Breast epithelium (tissue), 4 donors: Measurements from ENCODE around the gene CD80. TPM values are rescaled to one million over a fixed set of nuclear protein-coding genes. Genes with fewer than 3 reads are reported as not detected.

Experiments used
- DNase-seq, 2 donors: peaks; one replicate each; pipeline ENCODE4 v3.0.0-alpha.2; 2019; ENCODE audit warnings: low spot score in 2 of 2
- H3K27ac ChIP-seq, 2 donors: fragments of 200-600 bp; sonication (generic) in 1 of 2; one replicate each; pipeline ENCODE4 v1.5.1; 2016 to 2019; ENCODE audit warnings: mild to moderate bottlenecking in 1 of 2
- H3K27me3 ChIP-seq, 2 donors: fragments of 200-600 bp; sonication (generic) in 1 of 2; one replicate each; pipeline versions ENCODE4 v1.5.1 to v1.6.0; 2017 to 2019; ENCODE audit warnings: control low read depth in 1 of 2, mild to moderate bottlenecking in 1 of 2
- H3K36me3 ChIP-seq: fragments of 200-600 bp; one replicate; pipeline ENCODE4 v1.5.1; 2019
- H3K4me1 ChIP-seq, 2 donors: fragments of 200-600 bp; sonication (generic); one replicate each; pipeline ENCODE4 v1.5.1; 2016 to 2019; ENCODE audit warnings: control low read depth in 1 of 2
- H3K4me3 ChIP-seq, 3 donors: fragments of 200-600 bp; sonication (generic); 1 replicate in 2 of 3; 2 replicates in 1 of 3; pipeline ENCODE4 v1.5.1; 2016 to 2019; ENCODE audit warnings: mild to moderate bottlenecking in 3 of 3, moderate library complexity in 2 of 3
- H3K9me3 ChIP-seq, 2 donors: fragments of 200-600 bp; sonication (generic) in 1 of 2; one replicate each; pipeline ENCODE4 v1.5.1; 2016 to 2019; ENCODE audit warnings: control low read depth in 1 of 2
- POLR2A ChIP-seq: fragments of 450-650 bp; IDR thresholded peaks from one replicate; pipeline ENCODE4 v1.6.1; 2016; ENCODE audit warnings: antibody characterized with exemption, mild to moderate bottlenecking, moderate library complexity
- POLR2AphosphoS5 ChIP-seq, 3 donors: sonication (generic); formaldehyde crosslinking; IDR thresholded peaks; one replicate each; pipeline ENCODE4 v1.6.1; 2017; ENCODE audit warnings: antibody characterized with exemption in 3 of 3
- intact Hi-C: fragments of 100-400 bp; cut with DNase I; formaldehyde crosslinking; loops from one replicate; pipeline ENCODE4 v1.15.1; 2023; ENCODE audit warnings: low total_unique reads
- total RNA-seq, 3 donors: library from RNA; depleted of rRNA; stranded (reverse); fragments of >200 nt; gene quantifications; one replicate each; pipeline ENCODE4 v1.1.0, GENCODE V29; 2016
- TF ChIP-seq, protein P1 (sequence below), 3 donors: fragments of 450-650 bp; IDR thresholded peaks; one replicate each; pipeline ENCODE4 v1.5.1; 2016 to 2017; ENCODE audit warnings: antibody characterized with exemption in 3 of 3, mild to moderate bottlenecking in 3 of 3, moderate library complexity in 3 of 3

Gene CD80
- total RNA-seq, 3 donors from 2014 or later, result 0.96 to 1.8 (median 1.6) TPM

DNA sequence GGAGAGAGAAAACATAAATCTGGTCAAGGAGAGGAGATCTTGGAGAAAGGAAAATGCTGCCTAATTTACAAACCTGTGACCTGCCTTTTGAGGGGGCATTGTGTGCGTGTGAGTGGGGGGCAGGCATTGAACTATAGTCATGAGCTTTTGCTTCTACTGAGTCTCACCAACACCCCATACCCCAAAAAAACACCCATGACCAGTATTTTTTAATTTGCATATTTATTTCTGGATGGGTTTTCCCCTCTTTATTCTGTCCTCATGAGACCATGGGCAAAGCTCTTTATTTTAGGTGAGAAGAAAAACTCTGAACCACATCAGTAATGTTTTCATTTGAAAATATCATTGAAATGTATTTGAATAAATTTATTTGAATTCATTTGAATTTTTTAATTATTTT lies 20.6 kb downstream of the CD80 start:
- no peak overlapping the region for H3K27ac ChIP-seq
- no peak for DNase-seq
- TF ChIP-seq POLR2AphosphoS5 (IDR thresholded peaks at IDR 0.05), result no peak
- TF ChIP-seq POLR2A, result no peak
- TF ChIP-seq, protein P1, sequence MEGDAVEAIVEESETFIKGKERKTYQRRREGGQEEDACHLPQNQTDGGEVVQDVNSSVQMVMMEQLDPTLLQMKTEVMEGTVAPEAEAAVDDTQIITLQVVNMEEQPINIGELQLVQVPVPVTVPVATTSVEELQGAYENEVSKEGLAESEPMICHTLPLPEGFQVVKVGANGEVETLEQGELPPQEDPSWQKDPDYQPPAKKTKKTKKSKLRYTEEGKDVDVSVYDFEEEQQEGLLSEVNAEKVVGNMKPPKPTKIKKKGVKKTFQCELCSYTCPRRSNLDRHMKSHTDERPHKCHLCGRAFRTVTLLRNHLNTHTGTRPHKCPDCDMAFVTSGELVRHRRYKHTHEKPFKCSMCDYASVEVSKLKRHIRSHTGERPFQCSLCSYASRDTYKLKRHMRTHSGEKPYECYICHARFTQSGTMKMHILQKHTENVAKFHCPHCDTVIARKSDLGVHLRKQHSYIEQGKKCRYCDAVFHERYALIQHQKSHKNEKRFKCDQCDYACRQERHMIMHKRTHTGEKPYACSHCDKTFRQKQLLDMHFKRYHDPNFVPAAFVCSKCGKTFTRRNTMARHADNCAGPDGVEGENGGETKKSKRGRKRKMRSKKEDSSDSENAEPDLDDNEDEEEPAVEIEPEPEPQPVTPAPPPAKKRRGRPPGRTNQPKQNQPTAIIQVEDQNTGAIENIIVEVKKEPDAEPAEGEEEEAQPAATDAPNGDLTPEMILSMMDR (IDR thresholded peaks at IDR 0.05), result no peak

DNA sequence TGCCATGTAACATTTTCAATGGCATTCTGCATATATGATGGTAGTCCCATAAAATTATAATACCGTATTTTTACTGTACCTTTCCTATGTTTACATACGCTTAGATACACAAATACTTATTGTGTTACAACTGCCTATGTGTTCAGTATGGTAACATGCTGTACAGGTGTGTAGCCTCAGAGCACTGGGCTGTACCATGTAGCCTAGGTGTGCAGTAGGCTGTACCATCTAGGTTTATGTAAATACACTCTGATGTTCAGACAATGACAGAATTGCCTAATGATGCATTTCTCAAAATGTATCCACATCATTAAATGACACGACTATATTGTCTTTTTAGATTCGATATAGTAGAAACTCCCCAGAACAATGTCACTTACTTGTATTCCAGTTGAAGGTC lies 22.7 kb downstream of the CD80 start:
- TF ChIP-seq, protein P1 (IDR thresholded peaks at IDR 0.05), result no peak
- no peak for TF ChIP-seq POLR2A
- no peaks in the 10 kb centered on the region for H3K9me3 ChIP-seq
- no peak overlapping the region for H3K27ac ChIP-seq
- no peaks in the 10 kb centered on the region for H3K4me1 ChIP-seq
- intact Hi-C loops, result no loop called here
- H3K27me3 ChIP-seq, result no peaks in the 10 kb centered on the region
- no peak overlapping the region for H3K4me3 ChIP-seq
- DNase-seq, result no peak
- H3K36me3 ChIP-seq, result no peaks in the 10 kb centered on the region

More for the DNA sequence above, 20.6 kb downstream of the CD80 start:
- H3K4me3 ChIP-seq, result no peak overlapping the region
- H3K36me3 ChIP-seq, result no peaks in the 10 kb centered on the region
- no peaks in the 10 kb centered on the region for H3K9me3 ChIP-seq
- no peaks in the 10 kb centered on the region for H3K4me1 ChIP-seq
- intact Hi-C loops, result no loop called here
- no peaks in the 10 kb centered on the region for H3K27me3 ChIP-seq

DNA sequence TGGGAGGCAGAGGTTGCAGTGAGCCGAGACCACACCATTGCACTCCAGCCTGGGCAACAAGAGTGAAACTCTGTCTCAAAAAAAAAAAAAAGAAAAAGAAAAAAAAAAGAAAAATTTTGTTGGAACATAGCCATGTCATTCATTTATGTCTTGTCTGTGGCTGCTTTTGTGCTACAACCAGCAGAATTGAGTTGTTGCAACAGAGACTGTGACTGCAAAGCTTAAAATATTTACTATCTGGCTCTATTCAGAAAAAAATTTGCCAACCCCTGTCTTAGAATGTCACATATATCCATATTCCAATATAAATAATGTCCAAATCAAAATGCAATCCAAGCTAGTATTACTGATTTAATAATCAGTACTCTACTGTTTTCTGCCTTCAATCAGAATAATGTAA lies 25.1 kb downstream of the CD80 start:
- intact Hi-C loops, result no loop called here
- no peak for DNase-seq
- Histone ChIP-seq H3K36me3 (no peaks in the 10 kb centered on the region), H3K9me3 (no peaks in the 10 kb centered on the region), H3K27me3 (no peaks in the 10 kb centered on the region), H3K27ac (no peak overlapping the region), H3K4me3 (no peak overlapping the region), H3K4me1 (no peaks in the 10 kb centered on the region)
- TF ChIP-seq POLR2AphosphoS5 (IDR thresholded peaks at IDR 0.05) (no peak), POLR2A (no peak)
- TF ChIP-seq, protein P1 (IDR thresholded peaks at IDR 0.05), result no peak

DNA sequence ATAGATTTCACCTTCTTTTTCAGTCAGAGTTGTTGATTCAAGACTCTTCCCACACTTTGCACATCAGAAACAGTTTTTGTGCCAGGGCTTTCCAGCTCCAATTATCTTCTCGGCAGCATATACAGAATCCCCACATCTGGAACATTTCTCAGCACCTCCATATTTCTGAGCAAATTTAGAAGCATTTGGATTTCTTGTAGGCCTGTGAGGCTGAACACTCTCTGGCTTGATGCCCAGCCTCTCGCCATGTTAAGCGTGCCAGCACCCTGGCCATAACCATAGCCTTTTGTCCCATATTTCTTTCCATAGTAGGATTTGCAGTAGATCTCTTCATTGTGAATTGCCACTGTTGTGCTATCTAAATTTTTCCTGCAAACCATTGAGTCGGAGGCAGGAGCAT lies 28.3 kb downstream of the CD80 start:
- no peak overlapping the region for H3K27ac ChIP-seq
- H3K4me1 ChIP-seq, result no peaks in the 10 kb centered on the region
- no peaks in the 10 kb centered on the region for H3K36me3 ChIP-seq
- no peaks in the 10 kb centered on the region for H3K27me3 ChIP-seq
- no peak for DNase-seq
- H3K4me3 ChIP-seq, result no peak overlapping the region
- TF ChIP-seq POLR2AphosphoS5 (IDR thresholded peaks at IDR 0.05), result no peak
- TF ChIP-seq, protein P1 (IDR thresholded peaks at IDR 0.05), result no peak
- no peak for TF ChIP-seq POLR2A
- intact Hi-C loops, result no loop called here
- H3K9me3 ChIP-seq, result no peaks in the 10 kb centered on the region

DNA sequence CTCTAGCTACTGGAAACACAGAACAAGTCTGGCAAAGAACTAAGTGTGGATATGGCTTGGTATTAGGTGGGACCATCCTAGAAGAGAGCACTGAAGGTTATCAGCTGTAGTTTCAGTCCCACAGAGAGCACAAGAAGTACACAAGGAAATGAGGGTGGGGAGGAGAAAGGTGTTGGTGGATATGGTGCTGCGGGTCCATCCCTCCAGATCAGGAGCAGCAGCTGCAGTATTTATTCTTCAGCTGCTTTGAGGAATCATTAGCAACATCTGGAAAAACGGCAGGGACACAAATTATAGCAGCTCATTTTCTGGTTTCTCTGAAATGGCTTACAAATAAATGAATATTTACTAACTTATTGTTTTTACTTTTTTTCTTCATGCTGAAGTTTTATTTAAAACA lies 29.0 kb downstream of the CD80 start:
- intact Hi-C loops, result no loop called here
- no peaks in the 10 kb centered on the region for H3K27me3 ChIP-seq
- no peak overlapping the region for H3K27ac ChIP-seq
- no peaks in the 10 kb centered on the region for H3K9me3 ChIP-seq
- TF ChIP-seq POLR2AphosphoS5 (IDR thresholded peaks at IDR 0.05) (no peak), POLR2A (no peak)
- TF ChIP-seq, protein P1 (IDR thresholded peaks at IDR 0.05), result no peak
- no peak for DNase-seq
- no peak overlapping the region for H3K4me3 ChIP-seq
- H3K4me1 ChIP-seq, result no peaks in the 10 kb centered on the region
- H3K36me3 ChIP-seq, result no peaks in the 10 kb centered on the region
